H9 (cell line): ENCODE data around the gene PRF1. TPM values are rescaled to one million over a fixed set of nuclear protein-coding genes. Genes with fewer than 3 reads are reported as not detected.

Experiments used
- DNase-seq: peaks from one replicate; pipeline ENCODE4 v3.0.0-alpha.2; 2017
- H2AFZ ChIP-seq: one replicate; pipeline ENCODE4 v1.6.1; 2013; ENCODE audit warnings: mild to moderate bottlenecking, low read length, control low read depth, moderate library complexity
- H2AK5ac ChIP-seq: 2 replicates; pipeline ENCODE4 v1.6.1; 2013; ENCODE audit warnings: low read length, control low read depth, mixed read lengths; ENCODE audit not compliant: insufficient read length
- H2BK120ac ChIP-seq: one replicate; pipeline ENCODE4 v1.6.1; 2013; ENCODE audit warnings: low read depth, mild to moderate bottlenecking, low read length, control low read depth, inconsistent platforms; ENCODE audit not compliant: poor library complexity, severe bottlenecking
- H2BK12ac ChIP-seq: 2 replicates; pipeline ENCODE4 v1.6.1; 2013; ENCODE audit warnings: low read length, control low read depth, mixed read lengths, low read depth; ENCODE audit not compliant: insufficient read length
- H2BK15ac ChIP-seq: 2 replicates; pipeline ENCODE4 v1.6.1; 2013; ENCODE audit warnings: low read depth, low read length, control low read depth
- H2BK20ac ChIP-seq: one replicate; pipeline ENCODE4 v1.6.1; 2013; ENCODE audit warnings: low read depth, mild to moderate bottlenecking, low read length, control low read depth, inconsistent platforms; ENCODE audit not compliant: poor library complexity, severe bottlenecking
- H2BK5ac ChIP-seq: 2 replicates; pipeline ENCODE4 v1.6.1; 2013; ENCODE audit warnings: low read length, control low read depth, mixed read lengths; ENCODE audit not compliant: insufficient read length
- H3K14ac ChIP-seq: 2 replicates; pipeline ENCODE4 v1.6.1; 2013; ENCODE audit warnings: low read length, control low read depth; ENCODE audit not compliant: insufficient read depth
- H3K18ac ChIP-seq: 2 replicates; pipeline ENCODE4 v1.6.1; 2013; ENCODE audit warnings: low read depth, mild to moderate bottlenecking, mixed read lengths, low read length, control low read depth; ENCODE audit not compliant: insufficient read length
- H3K23ac ChIP-seq: 2 replicates; pipeline ENCODE4 v1.6.1; 2013; ENCODE audit warnings: low read length, control low read depth, mixed read lengths, low read depth; ENCODE audit not compliant: insufficient read length
- H3K23me2 ChIP-seq: 2 replicates; pipeline ENCODE4 v1.6.1; 2013; ENCODE audit warnings: low read depth, mild to moderate bottlenecking, mixed read lengths, low read length, control low read depth; ENCODE audit not compliant: insufficient read length, poor library complexity, severe bottlenecking
- H3K27ac ChIP-seq: 2 replicates; pipeline ENCODE4 v1.5.1; 2013; ENCODE audit warnings: low read length, control low read depth, mixed read lengths, low read depth; ENCODE audit not compliant: insufficient read length
- H3K27me3 ChIP-seq: 2 replicates; pipeline ENCODE4 v1.6.1; 2013; ENCODE audit warnings: low read length, control low read depth, inconsistent platforms; ENCODE audit not compliant: insufficient read depth
- H3K4ac ChIP-seq: 2 replicates; pipeline ENCODE4 v1.6.1; 2013; ENCODE audit warnings: low read depth, mild to moderate bottlenecking, control low read depth, inconsistent platforms, low read length, moderate library complexity
- H3K4me1 ChIP-seq: 2 replicates; pipeline ENCODE4 v1.6.1; 2013; ENCODE audit warnings: low read length, control low read depth, inconsistent platforms; ENCODE audit not compliant: insufficient read depth
- H3K4me2 ChIP-seq: 2 replicates; pipeline ENCODE4 v1.6.1; 2013; ENCODE audit warnings: low read length, control low read depth, mixed read lengths; ENCODE audit not compliant: insufficient read length, insufficient read depth
- H3K56ac ChIP-seq: 2 replicates; pipeline ENCODE4 v1.6.1; 2013; ENCODE audit warnings: low read depth, mild to moderate bottlenecking, mixed read lengths, low read length, control low read depth; ENCODE audit not compliant: insufficient read length
- H3K79me1 ChIP-seq: 2 replicates; pipeline ENCODE4 v1.6.1; 2013; ENCODE audit warnings: low read depth, mild to moderate bottlenecking, moderate library complexity, low read length, control low read depth, inconsistent platforms; ENCODE audit not compliant: insufficient read depth, poor library complexity, severe bottlenecking
- H3K79me2 ChIP-seq: 2 replicates; pipeline ENCODE4 v1.6.1; 2013; ENCODE audit warnings: low read length, control low read depth, inconsistent platforms; ENCODE audit not compliant: insufficient read depth
- H3K9ac ChIP-seq: 2 replicates; pipeline ENCODE4 v1.6.1; 2013; ENCODE audit warnings: low read length, control low read depth, mixed read lengths; ENCODE audit not compliant: insufficient read length; ENCODE audit errors: extremely low read depth
- H3K9me3 ChIP-seq: one replicate; pipeline ENCODE4 v1.6.1; 2013; ENCODE audit warnings: low read depth, low read length, inconsistent platforms; ENCODE audit not compliant: control insufficient read depth
- H3T11ph ChIP-seq: one replicate; pipeline ENCODE4 v1.6.1; 2013; ENCODE audit warnings: mild to moderate bottlenecking, low read length, control low read depth, inconsistent platforms
- H4K20me1 ChIP-seq: one replicate; pipeline ENCODE4 v1.6.1; 2013; ENCODE audit not compliant: control insufficient read depth, insufficient read length, insufficient read depth
- H4K5ac ChIP-seq: 2 replicates; pipeline ENCODE4 v1.6.1; 2013; ENCODE audit warnings: low read depth, mild to moderate bottlenecking, mixed read lengths, low read length, control low read depth; ENCODE audit not compliant: insufficient read length
- H4K8ac ChIP-seq: replicated peaks from 2 replicates; pipeline ENCODE4 v1.6.1; 2013; ENCODE audit warnings: low read length, control low read depth, mixed read lengths, low read depth; ENCODE audit not compliant: insufficient read length
- H4K91ac ChIP-seq: 2 replicates; pipeline ENCODE4 v1.6.1; 2013; ENCODE audit warnings: low read depth, mild to moderate bottlenecking, moderate library complexity, mixed read lengths, low read length, control low read depth; ENCODE audit not compliant: insufficient read length
- H3K27ac Mint-ChIP-seq, 3 experiments: 2 replicates in 2 of 3; 3 replicates in 1 of 3; pipeline ENCODE4 v1.8.0; 2020 to 2021; ENCODE audit warnings: mixed read lengths in 3 of 3, mild to moderate bottlenecking in 1 of 3, moderate library complexity in 1 of 3
- H3K27me3 Mint-ChIP-seq: 2 replicates; pipeline ENCODE4 v1.8.0; 2021; ENCODE audit warnings: low read depth, mild to moderate bottlenecking, moderate library complexity, mixed read lengths
- H3K36me3 Mint-ChIP-seq, 3 experiments: 2 replicates in 2 of 3; 3 replicates in 1 of 3; pipeline ENCODE4 v1.8.0; 2020 to 2021; ENCODE audit warnings: low read depth in 3 of 3, mixed read lengths in 3 of 3; ENCODE audit not compliant: insufficient read depth in 1 of 3
- H3K4me1 Mint-ChIP-seq, 2 experiments: 2 replicates each; pipeline ENCODE4 v1.8.0; 2020; ENCODE audit warnings: mixed read lengths in 2 of 2
- H3K4me3 Mint-ChIP-seq, 2 experiments: 2 replicates in 1 of 2; 3 replicates in 1 of 2; pipeline ENCODE4 v1.8.0; 2020 to 2021; ENCODE audit warnings: mild to moderate bottlenecking in 2 of 2, mixed read lengths in 2 of 2, moderate library complexity in 1 of 2
- H3K9me3 Mint-ChIP-seq, 2 experiments: 2 replicates in 1 of 2; 3 replicates in 1 of 2; pipeline ENCODE4 v1.8.0; 2020; ENCODE audit warnings: mild to moderate bottlenecking in 2 of 2, mixed read lengths in 2 of 2, moderate library complexity in 1 of 2
- CTCF ChIP-seq: fragments of 200-600 bp; sonication (generic); conservative IDR thresholded peaks from 3 replicates; pipeline ENCODE4 v1.8.0; 2021; ENCODE audit warnings: antibody characterized with exemption, mild to moderate bottlenecking
- WGBS: extraction: QIAGEN DNeasy Blood & Tissue Kit; methylation state at CpG from one replicate; pipeline ENCODE4 v1.1.7; 2013; ENCODE audit warnings: missing lambda C conversion rate, low lambda C conversion rate, mixed read lengths; ENCODE audit not compliant: insufficient read length; ENCODE audit errors: extremely low coverage; 5-methylcytosine and 5-hydroxymethylcytosine counted together
- total RNA-seq: library from RNA; stranded (reverse); gene quantifications from 2 replicates; pipeline ENCODE4 v1.2.1, GENCODE V29; 2021

Gene PRF1
- total RNA-seq, 1 experiment from 2014 or later = not detected

GRCh38 chr10:70576803-70577517 is 25.6 kb downstream of the PRF1 start:
- DNase-seq = no peak
- WGBS = no CpG with 5 or more reads among the region's 2 CpGs

More at GRCh38 chr10:70576803-70577517, 25.6 kb downstream of the PRF1 start:
- H2BK15ac ChIP-seq = no peak overlapping the region
- H3K4me1 Mint-ChIP-seq = peaks cover 6 to 7% of the 10 kb centered on the region in 2 experiments; a peak in 2 of 4 replicates
- no peak overlapping the region for H3K23ac ChIP-seq
- no peak overlapping the region for H3K4me3 Mint-ChIP-seq
- H3K79me1 ChIP-seq = no peaks in the 10 kb centered on the region
- no peaks in the 10 kb centered on the region for H3K9me3 ChIP-seq
- no peak overlapping the region for H4K5ac ChIP-seq
- peaks cover 2% of the 10 kb centered on the region for H3K27me3 Mint-ChIP-seq
- H3K18ac ChIP-seq = no peak overlapping the region
- H3K4me2 ChIP-seq = no peak overlapping the region
- H2BK120ac ChIP-seq = no peak overlapping the region
- no peak overlapping the region for H3K27ac Mint-ChIP-seq
- no peak overlapping the region for H3K56ac ChIP-seq
- H3K4ac ChIP-seq = no peak overlapping the region
- no peaks in the 10 kb centered on the region for H3K36me3 Mint-ChIP-seq
- H3K79me2 ChIP-seq = no peaks in the 10 kb centered on the region
- no peaks in the 10 kb centered on the region for H4K20me1 ChIP-seq
- no peak for TF ChIP-seq CTCF
- no peak overlapping the region for H3T11ph ChIP-seq
- no peak overlapping the region for H2BK5ac ChIP-seq
- H4K8ac ChIP-seq = no peak overlapping the region
- no peak overlapping the region for H4K91ac ChIP-seq
- no peaks in the 10 kb centered on the region for H3K4me1 ChIP-seq
- no peak overlapping the region for H2AFZ ChIP-seq
- H3K27ac ChIP-seq = no peak overlapping the region
- no peak overlapping the region for H2AK5ac ChIP-seq
- no peaks in the 10 kb centered on the region for H3K9me3 Mint-ChIP-seq
- no peaks in the 10 kb centered on the region for H3K27me3 ChIP-seq
- H2BK12ac ChIP-seq = no peak overlapping the region
- no peak overlapping the region for H2BK20ac ChIP-seq
- no peaks in the 10 kb centered on the region for H3K23me2 ChIP-seq
- no peak overlapping the region for H3K9ac ChIP-seq
- H3K14ac ChIP-seq = no peak overlapping the region
